Upper lobe of left lung (tissue), 6 donors: ENCODE measurements around the gene MRGPRG. TPM values are rescaled to one million over a fixed set of nuclear protein-coding genes. Genes with fewer than 3 reads are reported as not detected.

Source experiments
- ATAC-seq, 2 donors: fragments of 200-7000 bp; cut with Tn5 transposase; one replicate each; pipeline ENCODE4 v1.9.1; 2022; ENCODE audit warnings: mild to moderate bottlenecking in 2 of 2, moderate library complexity in 2 of 2; ENCODE audit not compliant: low FRiP score in 2 of 2
- DNase-seq, 2 donors: peaks; one replicate each; pipeline ENCODE4 v3.0.0-alpha.2; 2019 to 2020
- H3K27ac ChIP-seq, 4 donors: fragments of 200-600 bp; sonication (generic); one replicate each; pipeline ENCODE4 v1.5.1; 2016 to 2019
- H3K27me3 ChIP-seq, 4 donors: fragments of 200-600 bp; sonication (generic); one replicate each; pipeline ENCODE4 v1.5.1; 2017 to 2019
- H3K36me3 ChIP-seq, 4 donors: fragments of 200-600 bp; sonication (generic); one replicate each; pipeline ENCODE4 v1.5.1; 2016 to 2019
- H3K4me1 ChIP-seq, 4 donors: fragments of 200-600 bp; sonication (generic); one replicate each; pipeline ENCODE4 v1.5.1; 2018 to 2019
- H3K4me3 ChIP-seq, 4 donors: fragments of 200-600 bp; sonication (generic); one replicate each; pipeline ENCODE4 v1.5.1; 2017 to 2019; ENCODE audit warnings: mild to moderate bottlenecking in 2 of 4, moderate library complexity in 1 of 4
- H3K9me3 ChIP-seq, 4 donors: fragments of 200-600 bp; sonication (generic); one replicate each; pipeline ENCODE4 v1.5.1; 2018 to 2019
- CTCF ChIP-seq, 6 experiments: fragments of 450-650 bp in 4 of 6; fragments of 200-600 bp in 2 of 6; sonication (generic) in 2 of 6; IDR thresholded peaks; one replicate each; pipeline ENCODE4 v1.5.1; 2016 to 2019; ENCODE audit warnings: antibody characterized with exemption in 6 of 6
- EP300 ChIP-seq, 4 donors: sonication (generic); formaldehyde crosslinking; IDR thresholded peaks; one replicate each; pipeline ENCODE4 v1.5.1; 2017; ENCODE audit warnings: antibody characterized with exemption in 4 of 4, control low read depth in 2 of 4
- POLR2A ChIP-seq, 4 donors: fragments of 450-650 bp; IDR thresholded peaks; one replicate each; pipeline ENCODE4 v1.5.1; 2016 to 2017; ENCODE audit warnings: antibody characterized with exemption in 4 of 4, mild to moderate bottlenecking in 2 of 4
- POLR2AphosphoS5 ChIP-seq, 2 donors: sonication (generic); formaldehyde crosslinking; IDR thresholded peaks; one replicate each; pipeline ENCODE4 v1.5.1; 2017; ENCODE audit warnings: antibody characterized with exemption in 2 of 2
- WGBS, 2 donors: methylation state at CpG; one replicate each; pipeline ENCODE4 v1.1.5; 2017 to 2018; 5-methylcytosine and 5-hydroxymethylcytosine counted together
- total RNA-seq, 6 donors: library from RNA; depleted of rRNA in 4 of 6; stranded (reverse); fragments of >200 nt in 4 of 6; gene quantifications; one replicate each; pipeline versions ENCODE4 v1.1.0 to v1.2.1, GENCODE V29; 2016 to 2021
- donor health status: DM: no; HTN: no; CAD: no; lungs with moderate emphysema.
- donor health status: DM: no; HTN: yes; CAD: no; lungs with severe emphysema.

Gene MRGPRG
- total RNA-seq, 6 donors from 2014 or later: not detected

GRCh38 chr11:3178349-3178748 is 40.3 kb downstream of the MRGPRG start:
- Histone ChIP-seq H3K27me3 (no peaks in the 10 kb centered on the region), H3K4me3 (no peak overlapping the region), H3K9me3 (peaks cover 0 to 9% (median 2%) of the 10 kb centered on the region in 4 donors), H3K4me1 (no peaks in the 10 kb centered on the region), H3K27ac (no peak overlapping the region), H3K36me3 (no peaks in the 10 kb centered on the region)
- WGBS, 2 donors: 40 to 42% methylated on average over 2 of the region's 2 CpGs
- ATAC-seq (no peak), DNase-seq (no peak)
- TF ChIP-seq POLR2A (IDR thresholded peaks at IDR 0.05): no peak

GRCh38 chr11:3177931-3178330 is 40.7 kb downstream of the MRGPRG start:
- Histone ChIP-seq H3K4me3 (no peak overlapping the region), H3K36me3 (no peaks in the 10 kb centered on the region), H3K27ac (no peak overlapping the region), H3K9me3 (peaks cover 0 to 9% (median 2%) of the 10 kb centered on the region in 4 donors), H3K27me3 (no peaks in the 10 kb centered on the region), H3K4me1 (no peaks in the 10 kb centered on the region)
- no peak for TF ChIP-seq POLR2AphosphoS5 (IDR thresholded peaks at IDR 0.05)
- no peak for TF ChIP-seq CTCF (IDR thresholded peaks at IDR 0.05)
- TF ChIP-seq POLR2A (IDR thresholded peaks at IDR 0.05): no peak
- no peak for TF ChIP-seq EP300 (IDR thresholded peaks at IDR 0.05)
- no peak for ATAC-seq
- no peak for DNase-seq
- WGBS, 2 donors: 66 to 74% methylated on average over 2 of the region's 2 CpGs

GRCh38 chr11:3176487-3176886 is 42.1 kb downstream of the MRGPRG start:
- no peak for TF ChIP-seq POLR2AphosphoS5 (IDR thresholded peaks at IDR 0.05)
- TF ChIP-seq EP300 (IDR thresholded peaks at IDR 0.05): no peak
- TF ChIP-seq POLR2A (IDR thresholded peaks at IDR 0.05): no peak
- no peak for TF ChIP-seq CTCF (IDR thresholded peaks at IDR 0.05)

GRCh38 chr11:3175194-3175593 is 43.4 kb downstream of the MRGPRG start:
- Histone ChIP-seq H3K4me1 (peaks cover 0 to 2% (median 0%) of the 10 kb centered on the region in 4 donors), H3K27me3 (peaks cover 0 to under 1% (median 0%) of the 10 kb centered on the region in 4 donors), H3K27ac (no peak overlapping the region), H3K9me3 (peaks cover 0 to 9% (median 2%) of the 10 kb centered on the region in 4 donors), H3K36me3 (no peaks in the 10 kb centered on the region), H3K4me3 (no peak overlapping the region)
- TF ChIP-seq EP300 (IDR thresholded peaks at IDR 0.05) (no peak), POLR2AphosphoS5 (IDR thresholded peaks at IDR 0.05) (no peak), POLR2A (IDR thresholded peaks at IDR 0.05) (no peak), CTCF (IDR thresholded peaks at IDR 0.05) (no peak)
- no peak for DNase-seq
- peak in 1 of 2 donors; percentile 19 for ATAC-seq

More at GRCh38 chr11:3176487-3176886, 42.1 kb downstream of the MRGPRG start:
- H3K9me3 ChIP-seq: peaks cover 0 to 9% (median 2%) of the 10 kb centered on the region in 4 donors
- H3K4me1 ChIP-seq: no peaks in the 10 kb centered on the region
- ATAC-seq: no peak
- H3K4me3 ChIP-seq: no peak overlapping the region
- H3K36me3 ChIP-seq: no peaks in the 10 kb centered on the region
- H3K27ac ChIP-seq: no peak overlapping the region
- DNase-seq: no peak
- H3K27me3 ChIP-seq: no peaks in the 10 kb centered on the region

DNA sequence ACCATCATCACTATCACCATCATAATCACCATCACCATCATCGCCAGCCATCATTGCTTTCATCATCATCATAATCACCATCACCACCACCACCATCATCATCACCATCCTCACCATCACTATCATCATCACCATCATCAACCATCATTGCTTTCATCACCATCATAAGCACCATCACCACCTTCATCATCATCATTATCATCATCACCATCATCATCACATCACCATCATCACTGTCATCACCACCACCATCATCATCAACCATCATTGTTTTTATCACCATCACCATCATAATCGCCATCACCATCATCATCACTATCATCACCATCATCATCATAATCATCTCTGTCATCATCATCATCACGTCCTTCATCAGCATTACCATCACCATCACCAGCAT is 44.2 kb downstream of the MRGPRG start:
- Histone ChIP-seq H3K4me3 (no peak overlapping the region), H3K4me1 (peaks cover 5 to 10% (median 7%) of the 10 kb centered on the region in 4 donors), H3K27ac (no peak overlapping the region), H3K9me3 (peaks cover 0 to 9% (median 2%) of the 10 kb centered on the region in 4 donors), H3K27me3 (peaks cover 0 to 2% (median 0%) of the 10 kb centered on the region in 4 donors), H3K36me3 (no peaks in the 10 kb centered on the region)
- DNase-seq (no peak), ATAC-seq (no peak)
- TF ChIP-seq EP300 (IDR thresholded peaks at IDR 0.05): no peak
- no peak for TF ChIP-seq POLR2AphosphoS5 (IDR thresholded peaks at IDR 0.05)
- TF ChIP-seq POLR2A (IDR thresholded peaks at IDR 0.05): no peak
- TF ChIP-seq CTCF (IDR thresholded peaks at IDR 0.05): no peak
- WGBS, 2 donors: 62 to 90% methylated on average over 3 of the region's 3 CpGs
